DMS 273 (cell line): ENCODE measurements around the gene WNT4.
"Not testable (repeated sequence)": the region's sequence is repeated elsewhere in the genome, so short reads cannot be mapped to it uniquely, and the experiment has no call there.

ENCODE experiments used
- DNase-seq: peaks from one replicate; lab custom pipeline; 2025; ENCODE audit not compliant: unreplicated experiment; lab: John Stamatoyannopoulos, UW

WNT4 gene

DNA sequence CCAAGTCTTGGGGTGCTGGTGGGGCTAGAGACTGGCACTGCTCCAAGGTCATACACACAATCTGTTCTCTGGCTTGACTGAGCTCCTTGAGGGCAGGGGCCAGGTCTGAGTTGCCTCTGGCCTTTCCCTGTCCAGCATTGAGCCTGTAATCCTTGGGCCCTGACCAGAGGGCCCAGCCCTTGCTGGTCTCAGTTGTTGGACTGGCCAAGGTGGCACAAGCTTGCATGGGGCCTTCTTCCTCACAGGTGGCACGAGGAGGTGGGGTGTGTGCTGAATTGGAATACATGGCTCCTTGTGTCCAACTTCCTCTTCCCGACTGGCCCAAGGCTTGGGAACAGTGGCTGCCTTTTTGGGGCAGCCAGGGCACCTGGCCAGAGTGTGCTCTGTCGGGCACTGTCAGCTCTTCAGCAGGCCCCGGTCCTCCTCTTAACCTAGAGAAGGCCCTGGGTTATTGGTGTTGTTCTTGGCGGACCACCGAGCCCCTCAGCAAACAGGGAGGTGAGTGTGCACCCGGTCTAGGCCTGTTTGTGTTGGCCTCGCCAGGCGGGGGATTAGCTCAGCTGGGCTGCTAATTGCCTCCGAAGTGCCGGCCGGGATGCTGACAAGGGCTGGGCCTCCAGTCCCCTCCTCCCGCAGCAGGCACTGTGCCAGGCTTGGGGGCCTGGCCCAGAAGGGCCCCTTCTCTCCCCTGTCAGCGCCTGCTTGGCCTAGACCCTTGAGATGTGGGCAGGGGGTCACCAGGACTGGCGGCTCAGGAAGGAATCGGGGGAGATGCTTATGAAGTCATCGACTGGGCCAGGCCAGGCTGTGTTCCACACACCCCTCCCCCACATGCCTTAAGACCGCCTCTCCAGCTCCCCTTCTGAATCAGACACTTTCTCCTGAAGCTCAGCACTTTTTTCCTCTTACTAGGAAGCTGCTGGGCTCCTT lies 28.5 kb downstream of the WNT4 start:
- DNase-seq: no peak

DNA sequence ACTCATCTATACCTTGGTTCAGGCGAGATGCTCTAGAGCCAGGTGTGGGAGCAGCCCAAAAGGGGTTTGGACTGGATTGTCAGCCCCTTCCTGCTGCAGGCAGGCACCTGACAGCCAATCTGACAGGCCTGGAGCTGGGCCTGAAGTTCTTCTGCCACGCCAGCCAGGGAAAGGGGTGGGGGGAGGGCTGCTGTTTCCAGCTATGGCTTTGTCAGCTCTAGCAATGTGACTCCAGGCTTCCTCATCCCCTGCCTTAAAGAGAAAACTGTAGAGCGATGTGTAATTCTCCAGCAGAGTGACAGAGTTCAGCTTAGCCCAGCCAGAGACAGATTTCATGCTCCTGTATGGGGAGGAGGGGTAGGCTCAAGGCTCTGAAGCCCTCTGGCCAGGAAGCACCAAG lies 30.3 kb downstream of the WNT4 start:
- DNase-seq: no peak

DNA sequence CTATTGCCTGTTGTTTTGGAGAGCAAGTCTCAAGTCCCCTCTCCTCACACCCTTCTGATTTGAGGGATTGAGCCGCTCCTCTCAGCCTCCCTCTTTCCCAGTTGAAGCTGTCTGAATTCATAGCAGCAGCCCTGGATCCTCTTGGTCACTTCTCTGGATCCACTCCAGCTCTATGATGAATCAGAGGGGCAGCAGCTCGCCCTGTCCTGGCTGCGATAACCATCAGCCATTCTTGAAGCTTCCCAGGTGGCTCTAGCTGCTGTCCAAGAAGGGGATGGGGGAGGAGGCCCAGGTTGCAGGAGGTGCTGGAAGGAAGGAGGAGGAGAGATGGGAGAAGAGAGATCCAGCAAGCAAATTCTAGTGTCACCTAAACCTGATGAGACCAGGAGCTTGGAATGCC lies 31.3 kb downstream of the WNT4 start:
- no peak for DNase-seq

DNA sequence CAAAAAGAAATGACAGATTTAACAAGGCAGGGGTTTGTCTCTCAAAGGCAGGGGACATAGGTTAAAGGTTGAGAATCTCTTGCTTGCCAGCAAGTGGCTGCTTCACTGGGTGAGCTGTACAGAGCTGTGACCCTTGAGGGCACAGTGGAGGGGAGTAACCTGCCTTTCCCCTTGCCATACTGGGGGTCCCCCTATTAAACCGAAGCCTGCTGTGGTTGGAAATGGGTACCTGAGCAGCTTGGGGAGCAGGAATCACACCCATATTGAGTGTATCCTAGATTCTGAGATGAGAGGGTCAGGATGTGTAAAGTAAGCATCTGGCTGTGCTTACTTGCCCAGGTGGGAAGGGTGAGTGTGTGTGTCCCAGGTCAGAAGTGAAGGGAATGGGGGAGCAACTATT lies 31.8 kb downstream of the WNT4 start:
- no peak for DNase-seq

DNA sequence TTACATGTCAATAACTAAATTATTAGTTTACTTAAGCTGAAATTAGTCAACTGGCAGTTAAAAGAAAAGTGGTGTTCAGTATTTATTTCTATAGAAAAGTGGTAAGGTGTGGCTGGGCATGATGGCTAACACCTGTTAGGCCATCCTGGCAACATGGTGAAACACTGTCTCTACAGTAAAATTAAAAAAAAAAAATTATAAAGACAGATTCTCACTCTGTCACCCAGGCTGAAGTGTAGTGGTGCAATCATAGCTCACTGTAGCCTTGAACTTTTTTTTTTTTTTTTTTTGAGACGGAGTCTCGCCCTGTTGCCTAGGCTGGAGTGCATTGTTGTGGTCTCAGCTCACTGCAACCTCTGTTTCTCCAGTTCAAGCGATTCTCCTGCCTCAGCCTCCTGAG lies 32.9 kb downstream of the WNT4 start:
- DNase-seq: no peak

DNA sequence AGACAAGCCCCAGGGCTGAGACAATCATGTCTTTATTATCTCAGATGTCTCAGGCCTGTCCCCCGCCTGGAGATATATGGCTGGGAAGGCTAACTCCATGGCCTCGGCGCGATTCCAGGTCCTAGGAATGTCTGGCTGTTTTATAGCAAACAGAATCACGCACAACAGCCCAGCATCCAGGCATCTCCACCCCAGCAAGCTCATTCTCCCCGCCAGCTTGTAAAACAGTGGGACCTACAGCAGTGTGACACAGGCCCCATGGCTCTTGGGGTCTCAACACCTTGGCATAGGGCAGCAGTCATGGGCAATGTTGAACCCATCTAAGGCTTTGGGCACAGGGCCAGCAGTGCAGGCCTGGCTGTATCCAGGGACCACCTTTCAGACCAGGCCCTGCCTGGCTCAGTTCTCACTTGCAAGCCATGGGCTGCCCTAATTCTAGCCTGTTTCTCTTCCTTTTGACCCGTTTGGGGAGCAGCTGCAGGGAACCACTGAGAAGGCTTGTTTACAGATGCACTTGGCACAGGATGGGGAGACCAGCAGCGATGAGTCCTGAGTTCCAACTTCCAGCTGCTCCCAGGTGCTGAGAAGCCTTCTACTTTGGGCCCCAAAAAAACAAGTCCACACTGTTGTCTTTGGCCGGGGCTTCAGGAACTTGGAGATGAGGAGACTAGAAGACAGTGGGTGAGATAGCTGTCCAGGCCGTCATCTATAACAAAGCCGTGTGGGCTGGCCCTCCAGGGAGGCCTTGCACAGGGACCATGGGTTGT lies 34.4 kb downstream of the WNT4 start:
- no peak for DNase-seq

DNA sequence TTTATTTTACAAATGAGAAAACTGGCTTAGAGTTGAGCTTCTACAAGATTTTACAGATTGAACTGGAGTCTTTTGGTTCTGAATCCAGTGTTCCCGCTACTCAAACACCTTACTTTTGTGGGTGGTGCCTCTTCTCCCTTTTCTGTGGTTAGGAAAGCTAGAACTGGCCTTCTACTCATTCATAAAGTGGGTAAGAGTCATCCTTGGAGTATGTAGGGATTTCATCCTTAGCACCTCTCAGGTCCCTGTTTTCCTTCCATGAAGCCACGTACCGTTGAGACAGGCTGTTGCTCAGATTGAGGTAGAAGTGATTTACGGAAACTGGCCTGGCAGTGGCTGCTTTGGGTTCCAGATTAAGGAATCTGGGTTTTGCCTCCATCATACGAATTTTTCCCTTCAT lies 35.8 kb downstream of the WNT4 start:
- no peak for DNase-seq

DNA sequence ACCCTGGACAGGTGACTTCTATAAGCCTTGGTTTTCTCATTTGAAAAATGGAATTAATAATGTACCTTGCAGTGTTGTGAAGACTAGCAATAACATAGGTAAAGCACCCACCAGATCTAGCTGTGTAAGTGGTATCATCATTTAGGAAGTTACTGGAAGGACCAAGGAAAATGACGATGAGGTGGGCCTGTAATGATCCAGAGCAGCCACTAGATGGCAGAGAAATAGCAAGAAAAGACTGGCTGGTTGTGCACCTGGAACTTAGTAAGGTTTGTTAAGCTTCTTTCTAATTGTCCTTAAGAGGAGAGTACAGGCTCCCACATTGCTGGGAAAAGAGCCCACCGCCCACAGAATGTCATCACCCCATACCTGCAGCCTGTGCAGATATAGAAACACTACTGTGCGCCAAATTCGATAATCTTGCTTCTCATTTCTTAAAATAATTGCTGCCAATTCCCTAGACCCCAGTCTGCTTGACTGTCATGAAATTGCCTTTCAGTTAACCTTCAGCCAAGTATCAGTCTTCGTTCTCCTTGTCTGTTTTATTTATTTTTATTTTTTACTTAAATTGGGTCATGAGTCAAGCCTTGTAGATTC lies 37.2 kb downstream of the WNT4 start:
- DNase-seq: peak; percentile 75

DNA sequence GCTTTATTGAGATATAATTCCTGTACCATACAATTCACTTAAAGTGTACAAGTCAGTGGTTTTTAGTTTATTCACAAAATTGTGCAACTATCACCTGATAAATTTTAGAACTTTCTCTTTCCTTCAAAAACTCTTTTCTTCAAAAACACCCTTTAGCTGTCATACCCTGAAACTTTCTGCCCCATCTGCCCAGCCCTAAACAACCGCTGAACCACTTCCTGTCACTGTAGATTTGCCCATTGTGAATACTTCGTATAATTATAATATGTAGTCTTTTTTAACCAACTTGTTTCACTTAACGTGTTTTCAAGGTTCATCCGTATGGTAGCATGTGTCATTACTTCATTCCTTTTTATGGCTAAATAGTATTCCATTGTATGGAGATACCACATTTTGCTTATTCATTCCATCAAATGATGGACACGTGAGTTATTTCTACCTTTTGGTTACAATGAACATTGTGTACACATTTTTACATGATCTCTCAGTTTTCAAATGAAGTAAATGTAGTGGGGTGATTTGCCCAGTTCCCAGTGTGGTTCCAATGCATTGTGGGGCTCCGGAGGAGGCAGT lies 37.9 kb downstream of the WNT4 start:
- DNase-seq: no peak

DNA sequence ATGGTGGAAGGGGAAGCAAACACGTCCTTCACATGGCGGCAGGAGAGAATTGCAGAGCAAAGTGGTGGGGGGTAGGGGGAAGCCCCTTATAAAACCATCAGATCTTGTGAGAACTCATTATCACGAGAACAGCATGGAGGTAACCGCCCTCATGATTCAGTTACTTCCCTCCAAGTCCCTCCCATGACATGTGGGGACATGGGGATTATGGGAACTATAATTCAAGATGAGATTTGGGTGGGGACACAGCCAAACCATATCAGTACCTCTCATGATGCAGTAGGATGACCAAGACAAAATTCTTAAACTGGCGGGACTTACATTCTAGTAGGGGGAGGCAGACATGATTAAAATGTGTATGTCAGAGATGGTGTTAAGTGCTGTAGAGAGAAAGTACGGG lies 38.8 kb downstream of the WNT4 start:
- no peak for DNase-seq

DNA sequence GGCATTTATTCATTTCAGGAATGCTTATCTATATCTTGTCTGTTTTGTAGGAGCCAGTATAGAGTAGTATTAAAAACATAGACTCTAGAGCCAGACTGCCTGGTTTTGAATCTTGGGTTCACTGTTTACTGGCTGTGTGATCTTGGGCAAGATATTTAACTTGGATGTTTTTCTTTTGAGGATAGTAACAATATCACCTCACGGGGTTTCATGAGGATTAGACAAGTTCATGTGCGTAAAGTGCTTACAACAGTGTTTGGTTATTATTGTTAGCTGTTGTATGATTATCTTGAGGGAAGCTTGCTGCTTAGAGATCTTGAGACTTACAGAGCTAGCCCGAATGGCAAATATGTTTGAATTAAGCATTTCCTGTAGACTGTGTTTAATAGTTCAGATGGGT lies 40.2 kb downstream of the WNT4 start:
- DNase-seq: no peak

DNA sequence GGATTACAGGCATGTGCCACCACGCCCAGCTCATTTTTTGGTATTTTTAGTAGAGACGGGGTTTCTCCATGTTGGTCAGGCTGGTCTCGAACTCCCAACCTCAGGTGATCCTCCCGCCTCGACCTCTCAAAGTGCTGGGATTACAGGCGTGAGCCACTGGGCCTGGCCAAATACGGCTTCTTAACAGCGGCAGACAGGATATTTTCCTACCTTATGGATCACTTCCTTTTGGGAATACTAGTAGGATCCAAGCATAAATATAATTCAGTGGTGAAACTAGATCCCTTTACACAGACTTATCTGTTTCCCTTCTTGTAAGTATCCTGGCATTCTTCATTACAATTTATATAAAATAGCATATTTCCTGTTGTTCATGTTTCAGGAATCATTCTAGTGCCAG lies 40.9 kb downstream of the WNT4 start:
- DNase-seq: no peak

DNA sequence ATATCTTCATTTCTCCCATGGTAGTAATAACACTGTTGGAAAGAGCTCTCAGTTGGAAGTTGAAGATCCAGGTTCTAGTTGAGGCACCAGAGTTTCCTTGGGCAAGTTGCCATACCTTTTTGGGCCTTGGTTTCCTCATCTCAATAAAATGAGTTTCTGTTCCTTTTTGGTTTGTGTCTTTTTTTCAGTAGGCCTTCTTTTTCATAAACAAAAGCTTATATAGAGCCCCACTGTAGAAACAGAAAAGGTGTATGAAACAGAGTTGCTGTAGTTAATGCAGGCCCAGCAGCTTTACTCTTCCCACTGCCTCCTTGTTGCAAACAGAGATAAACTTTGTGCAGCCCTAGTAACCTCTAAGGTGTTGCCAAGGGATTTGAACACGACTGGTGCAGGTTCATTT lies 41.7 kb downstream of the WNT4 start:
- DNase-seq: no peak

DNA sequence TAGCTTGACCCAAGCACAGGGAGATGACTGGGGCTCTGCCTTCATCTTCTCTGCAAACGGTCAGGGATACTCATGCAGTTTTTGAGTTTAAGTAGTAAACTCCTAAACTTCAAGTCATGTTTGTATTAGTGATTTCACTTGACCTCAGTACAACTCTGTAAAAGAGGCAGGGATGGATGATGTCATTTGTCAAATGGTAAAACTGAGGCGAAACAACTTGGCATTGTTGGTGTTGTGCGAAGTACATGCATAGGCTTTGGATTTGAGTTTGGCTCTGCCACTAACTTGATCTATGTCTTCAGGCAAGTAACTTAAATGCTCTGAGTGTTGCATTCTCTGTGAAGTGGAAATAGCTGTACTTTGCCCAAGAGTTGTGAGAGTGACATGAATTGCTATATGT lies 42.7 kb downstream of the WNT4 start:
- DNase-seq: no peak

DNA sequence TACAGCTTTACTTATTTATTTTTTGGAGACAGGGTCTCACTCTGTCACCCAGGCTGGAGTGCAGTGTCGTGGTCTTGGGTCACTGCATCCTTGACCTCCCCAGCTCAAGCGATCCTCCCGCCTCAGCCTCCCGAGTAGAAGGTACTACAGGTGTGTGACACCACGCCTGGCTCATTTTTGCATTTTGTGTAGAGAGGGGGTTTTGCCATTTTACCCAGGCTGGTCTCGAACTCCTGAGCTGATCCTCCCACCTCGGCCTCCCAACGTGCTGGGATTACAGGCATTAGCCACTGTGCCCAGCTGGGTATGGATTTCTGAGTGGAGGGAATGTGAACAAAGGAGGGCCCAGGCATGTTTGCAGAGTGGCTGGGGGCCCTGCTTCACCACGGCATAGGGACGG lies 44.1 kb downstream of the WNT4 start:
- no peak for DNase-seq

DNA sequence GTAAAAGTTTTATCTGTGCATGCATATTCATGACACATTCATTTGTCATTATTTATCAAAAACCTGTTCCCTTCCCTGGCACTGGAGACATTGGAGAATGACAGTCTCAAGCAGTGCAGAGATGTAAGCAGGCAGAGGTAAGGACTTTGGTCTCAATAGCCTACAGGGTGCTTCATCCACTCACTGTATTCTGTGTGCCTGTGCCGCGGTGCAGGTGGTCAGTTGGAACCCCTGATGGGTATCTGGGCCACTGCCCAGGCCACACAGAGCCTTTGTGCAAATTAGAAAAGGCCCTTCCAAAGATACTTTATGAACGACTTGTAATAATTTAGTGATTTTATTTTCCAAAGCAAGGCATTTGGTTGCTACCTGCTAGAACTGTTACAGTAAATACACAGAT lies 46.4 kb downstream of the WNT4 start:
- no peak for DNase-seq

DNA sequence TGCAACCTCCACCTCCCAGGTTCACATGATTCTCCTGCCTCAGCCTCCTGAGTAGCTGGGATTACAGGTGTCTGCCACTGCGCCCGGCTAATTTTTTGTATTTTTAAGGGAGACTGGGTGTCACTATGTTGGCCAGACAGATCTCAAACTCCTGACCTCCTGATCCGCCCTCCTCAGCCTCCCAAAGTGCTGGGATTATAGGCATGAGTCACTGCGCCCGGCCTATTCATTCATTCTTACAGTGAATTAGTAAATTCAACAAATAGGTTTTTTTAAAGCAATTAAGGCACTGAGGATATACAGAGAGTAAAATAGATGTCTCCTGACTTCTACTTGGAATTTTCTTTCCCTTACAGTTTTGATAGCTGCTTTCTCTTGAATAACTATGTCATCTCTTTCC lies 46.9 kb downstream of the WNT4 start:
- DNase-seq: no peak

DNA sequence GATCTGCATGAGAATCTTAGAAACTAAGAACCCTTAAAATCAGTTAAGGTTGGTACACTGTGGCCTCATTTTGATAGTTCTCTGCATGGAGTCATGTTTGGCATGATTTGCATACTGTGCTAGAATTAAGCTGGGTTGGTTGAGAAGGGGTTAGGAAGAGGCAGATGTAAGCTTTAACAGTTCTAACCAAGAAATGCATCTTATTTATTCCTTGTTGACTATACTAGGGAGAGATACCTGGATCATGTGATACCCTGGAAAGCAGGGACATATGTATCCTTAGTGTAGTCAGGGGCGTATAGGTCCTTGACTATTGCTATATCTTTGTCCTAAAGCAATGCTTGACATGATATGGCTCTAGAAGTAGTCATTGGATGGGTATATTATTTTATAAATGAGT lies 49.4 kb downstream of the WNT4 start:
- DNase-seq: no peak

DNA sequence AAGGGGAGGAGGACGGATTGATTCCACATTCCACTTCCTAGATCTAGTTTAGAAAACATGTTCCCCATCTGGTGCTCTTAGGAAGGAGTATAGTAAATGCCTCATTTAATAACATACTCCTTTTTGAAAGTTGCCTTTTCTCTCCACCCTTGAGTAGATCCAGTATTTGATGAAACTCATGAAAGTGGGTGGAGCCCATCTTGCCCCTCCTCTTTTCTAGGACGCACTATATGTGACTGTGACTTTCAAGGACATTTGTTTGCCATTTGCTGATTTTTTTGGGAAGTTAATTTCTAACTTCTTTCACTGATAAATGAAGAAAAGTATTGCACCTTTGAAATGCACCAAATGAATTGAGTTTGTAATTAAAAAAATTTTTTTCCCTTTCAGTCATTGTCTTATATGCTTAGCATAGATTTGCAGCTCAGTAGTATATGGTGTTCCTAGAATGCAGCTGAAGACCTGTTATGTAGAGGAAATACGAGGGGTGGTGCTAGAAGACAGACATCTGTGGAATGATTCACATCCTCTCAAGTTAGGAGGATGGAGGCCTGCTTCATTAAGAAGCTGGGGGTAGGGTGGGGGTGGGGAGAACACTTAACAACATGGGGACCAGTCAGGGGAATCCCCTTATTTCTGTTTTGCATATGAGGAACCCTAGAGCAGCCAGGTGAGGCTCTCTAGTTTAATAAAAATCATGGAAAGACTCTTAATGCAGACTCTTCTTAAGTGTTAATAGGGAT lies 50.7 kb downstream of the WNT4 start:
- DNase-seq: not testable (repeated sequence)

DNA sequence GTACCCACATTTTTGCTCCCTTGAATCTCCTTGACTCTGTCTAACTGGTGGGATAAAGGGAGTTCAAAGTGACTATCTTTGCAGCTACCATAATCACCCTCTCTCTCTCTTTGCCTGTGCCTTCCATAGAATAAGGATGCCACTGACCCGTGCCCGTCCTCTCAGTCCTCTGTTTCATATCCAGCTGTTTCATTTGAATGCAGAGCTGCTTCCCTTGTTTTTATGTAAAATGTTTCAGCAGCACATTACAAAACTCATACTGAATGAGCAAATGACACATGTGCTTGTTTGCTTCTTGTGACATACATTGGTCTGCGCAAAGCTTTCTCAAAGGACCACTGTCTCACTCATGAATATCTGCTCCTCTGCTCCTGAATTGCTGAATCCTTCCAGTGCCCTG lies 52.0 kb downstream of the WNT4 start:
- DNase-seq: no peak

DNA sequence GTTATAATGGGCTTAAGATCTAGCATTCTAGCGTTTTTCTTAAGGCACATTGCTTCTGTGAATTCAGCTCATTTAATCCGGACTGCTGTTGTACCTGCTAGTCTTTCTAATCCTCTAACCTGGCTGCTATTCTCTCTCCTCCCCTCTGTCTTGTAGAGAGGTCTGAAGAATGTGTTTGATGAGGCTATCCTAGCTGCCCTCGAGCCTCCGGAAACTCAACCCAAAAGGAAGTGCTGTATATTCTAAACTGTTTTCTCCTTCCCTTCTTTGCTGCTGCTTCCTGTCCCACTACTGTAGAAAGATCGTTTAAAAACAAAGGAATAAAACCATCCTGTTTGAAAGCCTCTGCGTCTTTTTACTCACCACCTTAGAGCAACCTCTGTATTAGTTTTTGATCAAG lies 53.1 kb downstream of the WNT4 start:
- no peak for DNase-seq
